DOHH2 (cell line): Measurements from ENCODE around the gene TUBB2A.
"Not testable (repeated sequence)": the region's sequence is repeated elsewhere in the genome, so short reads cannot be mapped to it uniquely, and the experiment has no call there.

Source experiments
- CTCF ChIP-seq: fragments of 200-600 bp; sonication (generic); IDR thresholded peaks from one replicate; pipeline ENCODE4 v1.5.1; 2014; ENCODE audit warnings: antibody characterized with exemption, mild to moderate bottlenecking, low read depth, low read length; ENCODE audit not compliant: poor library complexity, severe bottlenecking
- EZH2phosphoT487 ChIP-seq: fragments of 200-600 bp; sonication (generic); IDR thresholded peaks from 2 replicates; pipeline ENCODE4 v1.6.1; 2017; ENCODE audit warnings: borderline replicate concordance, mild to moderate bottlenecking, antibody characterized with exemption, low read length, moderate library complexity, mixed read lengths

GRCh38 chr6:3172789-3173188 lies 15.4 kb upstream of the TUBB2A start:
- TF ChIP-seq CTCF, EZH2phosphoT487: not testable (repeated sequence)
